CD8-positive, alpha-beta memory T cell (primary cell): ENCODE data around the gene FBLN1. TPM values are rescaled to one million over a fixed set of nuclear protein-coding genes. Genes with fewer than 3 reads are reported as not detected.

Experiments
- CTCF ChIA-PET: fragments of 350-600 bp; sonication (Branson Sonifier 250); formaldehyde crosslinking; loops from one replicate; lab custom pipeline; 2021; ENCODE audit warnings: antibody characterized with exemption; lab: Charles Lee
- POLR2A ChIA-PET: fragments of 350-600 bp; sonication (Branson Sonifier 250); formaldehyde crosslinking; loops from one replicate; lab custom pipeline; 2021; ENCODE audit warnings: antibody characterized with exemption; lab: Charles Lee
- DNase-seq, 5 donors: peaks; one replicate each; pipeline versions ENCODE4 v3.0.0 to v3.0.0-alpha.2; 2020 to 2022; ENCODE audit warnings: mixed read lengths in 1 of 5
- H3K27ac ChIP-seq: one replicate; pipeline ENCODE4 v1.7.0; 2013; ENCODE audit warnings: low read depth, mild to moderate bottlenecking, low read length, moderate library complexity
- H3K27me3 ChIP-seq: 2 replicates; pipeline ENCODE4 v1.7.0; 2013; ENCODE audit warnings: low read length, mild to moderate bottlenecking; ENCODE audit not compliant: insufficient read depth, poor library complexity, severe bottlenecking
- H3K36me3 ChIP-seq: 2 replicates; pipeline ENCODE4 v1.7.0; 2013; ENCODE audit warnings: mild to moderate bottlenecking, low read length, moderate library complexity; ENCODE audit not compliant: insufficient read depth
- H3K4me1 ChIP-seq: 2 replicates; pipeline ENCODE4 v1.7.0; 2013; ENCODE audit warnings: mild to moderate bottlenecking, low read length, moderate library complexity; ENCODE audit not compliant: insufficient read depth
- H3K4me3 ChIP-seq: 2 replicates; pipeline ENCODE4 v1.7.0; 2013; ENCODE audit warnings: mild to moderate bottlenecking, low read length
- H3K9me3 ChIP-seq: 2 replicates; pipeline ENCODE4 v1.7.0; 2013; ENCODE audit warnings: mild to moderate bottlenecking, low read length
- H3K27ac Mint-ChIP-seq, 8 donors: one replicate each; pipeline ENCODE4 v1.8.0; 2020 to 2021; ENCODE audit warnings: mixed read lengths in 8 of 8, mild to moderate bottlenecking in 6 of 8, inconsistent platforms in 3 of 8, moderate library complexity in 3 of 8
- H3K27me3 Mint-ChIP-seq, 2 donors: one replicate each; pipeline ENCODE4 v1.8.0; 2020 to 2021; ENCODE audit warnings: mixed read lengths in 2 of 2, mild to moderate bottlenecking in 1 of 2, moderate library complexity in 1 of 2
- H3K36me3 Mint-ChIP-seq, 3 donors: one replicate each; pipeline ENCODE4 v1.8.0; 2020 to 2021; ENCODE audit warnings: mixed read lengths in 3 of 3, inconsistent platforms in 1 of 3, mild to moderate bottlenecking in 1 of 3
- H3K4me1 Mint-ChIP-seq, 3 donors: one replicate each; pipeline ENCODE4 v1.8.0; 2020 to 2021; ENCODE audit warnings: mixed read lengths in 3 of 3, inconsistent platforms in 1 of 3, mild to moderate bottlenecking in 1 of 3
- H3K4me3 Mint-ChIP-seq, 7 donors: one replicate each; pipeline ENCODE4 v1.8.0; 2020 to 2021; ENCODE audit warnings: mixed read lengths in 7 of 7, mild to moderate bottlenecking in 6 of 7, moderate library complexity in 4 of 7, inconsistent platforms in 2 of 7
- H3K9me3 Mint-ChIP-seq, 5 donors: one replicate each; pipeline ENCODE4 v1.8.0; 2020 to 2022; ENCODE audit warnings: mixed read lengths in 5 of 5, mild to moderate bottlenecking in 3 of 5, moderate library complexity in 2 of 5, inconsistent platforms in 1 of 5
- polyA plus RNA-seq: library from polyadenylated mRNA; unstranded; fragments of 300-500 nt; fragmentation: Illumina TruSeq; gene quantifications from one replicate; pipeline ENCODE4 v1.2.3, GENCODE V29; 2021
- total RNA-seq, 2 experiments: library from RNA; stranded (reverse); gene quantifications; one replicate each; pipeline ENCODE4 v1.2.3, GENCODE V29; 2021

FBLN1 gene
- total and polyA plus RNA-seq, 3 experiments from 2014 or later: not detected

GRCh38 chr22:45645526-45646414 is 143.1 kb downstream of the FBLN1 start:
- peak; percentile 66 to 77 (median 68) for DNase-seq
- Histone ChIP-seq H3K27me3 (peaks cover 3% of the 10 kb centered on the region), H3K27ac (no peak overlapping the region), H3K4me3 (no peak overlapping the region), H3K36me3 (no peaks in the 10 kb centered on the region), H3K4me1 (peaks cover 5% of the 10 kb centered on the region), H3K9me3 (no peaks in the 10 kb centered on the region)
- Mint-ChIP-seq H3K4me1 (peaks cover 9 to 23% (median 11%) of the 10 kb centered on the region in 3 donors), H3K27ac (peak overlapping the region in 7 of 8 donors; percentile 9 to 81 (median 72)), H3K4me3 (peak overlapping the region; percentile 2 to 75 (median 58)), H3K36me3 (no peaks in the 10 kb centered on the region), H3K27me3 (peaks cover 13 to 54% of the 10 kb centered on the region in 2 donors), H3K9me3 (no peaks in the 10 kb centered on the region)
- ChIA-PET POLR2A (no interaction called here), CTCF (interaction anchor here (0.6 to 1.3 kb wide), 3 partner anchors 10 to 227 kb away, joined by 3 to 4 read pairs (median 3); no protein-coding TSS in a partner anchor)

GRCh38 chr22:45647532-45648225 is 145.0 kb downstream of the FBLN1 start:
- peaks cover 9 to 23% (median 11%) of the 10 kb centered on the region in 3 donors for H3K4me1 Mint-ChIP-seq
- H3K27ac Mint-ChIP-seq: peak overlapping the region in 5 of 8 donors; percentile 13 to 62 (median 34)
- no peak for DNase-seq
- H3K4me3 ChIP-seq: no peak overlapping the region
- H3K27me3 Mint-ChIP-seq: peaks cover 9 to 57% of the 10 kb centered on the region in 2 donors
- POLR2A ChIA-PET: no interaction called here
- H3K9me3 Mint-ChIP-seq: no peaks in the 10 kb centered on the region
- peaks cover 5% of the 10 kb centered on the region for H3K4me1 ChIP-seq
- no peak overlapping the region for H3K27ac ChIP-seq
- H3K9me3 ChIP-seq: no peaks in the 10 kb centered on the region
- H3K36me3 ChIP-seq: no peaks in the 10 kb centered on the region
- no peaks in the 10 kb centered on the region for H3K36me3 Mint-ChIP-seq
- H3K27me3 ChIP-seq: no peaks in the 10 kb centered on the region
- CTCF ChIA-PET: interaction anchor here (0.9 to 1.3 kb wide), 3 partner anchors 8 to 358 kb away, joined by 3 to 4 read pairs (median 3); no protein-coding TSS in a partner anchor
- H3K4me3 Mint-ChIP-seq: peak overlapping the region in 1 of 7 donors; percentile 8

GRCh38 chr22:45648301-45649117 is 145.8 kb downstream of the FBLN1 start:
- no peaks in the 10 kb centered on the region for H3K9me3 Mint-ChIP-seq
- H3K4me1 Mint-ChIP-seq: peaks cover 9 to 23% (median 11%) of the 10 kb centered on the region in 3 donors
- no peak for DNase-seq
- Histone ChIP-seq H3K27ac (no peak overlapping the region), H3K27me3 (no peaks in the 10 kb centered on the region), H3K9me3 (no peaks in the 10 kb centered on the region), H3K4me3 (no peak overlapping the region), H3K36me3 (no peaks in the 10 kb centered on the region), H3K4me1 (peaks cover 5% of the 10 kb centered on the region)
- ChIA-PET CTCF (interaction anchor here (1.3 kb wide), 1 partner anchor 37 kb away, joined by 3 read pairs; no protein-coding TSS in a partner anchor), POLR2A (no interaction called here)
- no peak overlapping the region for H3K4me3 Mint-ChIP-seq
- H3K27me3 Mint-ChIP-seq: peaks cover 8 to 57% of the 10 kb centered on the region in 2 donors
- H3K27ac Mint-ChIP-seq: peak overlapping the region in 4 of 8 donors; percentile 34 to 73 (median 50)
- no peaks in the 10 kb centered on the region for H3K36me3 Mint-ChIP-seq

GRCh38 chr22:45649809-45650208 is 147.1 kb downstream of the FBLN1 start:
- Histone ChIP-seq H3K27ac (no peak overlapping the region), H3K4me1 (peaks cover 5% of the 10 kb centered on the region), H3K27me3 (no peaks in the 10 kb centered on the region), H3K9me3 (no peaks in the 10 kb centered on the region), H3K4me3 (no peak overlapping the region), H3K36me3 (no peaks in the 10 kb centered on the region)
- Mint-ChIP-seq H3K4me1 (peaks cover 9 to 22% (median 11%) of the 10 kb centered on the region in 3 donors), H3K27ac (no peak overlapping the region), H3K27me3 (peaks cover 12 to 62% of the 10 kb centered on the region in 2 donors), H3K4me3 (no peak overlapping the region), H3K36me3 (no peaks in the 10 kb centered on the region), H3K9me3 (no peaks in the 10 kb centered on the region)
- DNase-seq: no peak
- POLR2A ChIA-PET: no interaction called here
- CTCF ChIA-PET: no interaction called here

- Histone ChIP-seq H3K27me3 (no peaks in the 10 kb centered on the region), H3K4me1 (no peaks in the 10 kb centered on the region), H3K36me3 (no peaks in the 10 kb centered on the region), H3K4me3 (no peak overlapping the region), H3K9me3 (no peaks in the 10 kb centered on the region), H3K27ac (no peak overlapping the region)
- Mint-ChIP-seq H3K9me3 (no peaks in the 10 kb centered on the region), H3K4me1 (peaks cover 4 to 17% (median 9%) of the 10 kb centered on the region in 3 donors), H3K27ac (peak overlapping the region in 1 of 8 donors; percentile 48), H3K27me3 (peaks cover 13 to 59% of the 10 kb centered on the region in 2 donors), H3K36me3 (no peaks in the 10 kb centered on the region), H3K4me3 (no peak overlapping the region)
- no peak for DNase-seq
- POLR2A ChIA-PET: no interaction called here
- CTCF ChIA-PET: no interaction called here
Observed at GRCh38 chr22:45650721-45651120, 148.0 kb downstream of the FBLN1 start.

Other genes starting within 250 kb of the FBLN1 start
- not detected for gene UPK3A, start 217.9 kb upstream of the FBLN1 start, total RNA-seq
- not detected for gene UPK3A, start 217.9 kb upstream of the FBLN1 start, polyA plus RNA-seq
- 10 to 100 TPM; 28.1 to 28.4 TPM for gene FAM118A, start 192.9 kb upstream of the FBLN1 start, total RNA-seq
- 27.8 TPM for gene FAM118A, start 192.9 kb upstream of the FBLN1 start, polyA plus RNA-seq
- gene SMC1B, start 89.3 kb upstream of the FBLN1 start, total RNA-seq: under 1 TPM; 0.37 to 0.38 TPM
- gene SMC1B, start 89.3 kb upstream of the FBLN1 start, polyA plus RNA-seq: not detected
- 10 to 100 TPM in 1 of 2 experiments, 1 to 10 TPM in 1; 9.6 to 10.4 TPM for gene RIBC2, start 89.2 kb upstream of the FBLN1 start, total RNA-seq
- 0.47 TPM for gene RIBC2, start 89.2 kb upstream of the FBLN1 start, polyA plus RNA-seq
- gene ATXN10, start 169.0 kb downstream of the FBLN1 start, total RNA-seq: 100 to 1,000 TPM; 122 to 123 TPM
- 95.7 TPM for gene ATXN10, start 169.0 kb downstream of the FBLN1 start, polyA plus RNA-seq